Ishikawa (cell line): ENCODE measurements around the gene CNNM1.

ENCODE experiments used
- NFIC ChIP-seq: IDR thresholded peaks from 2 replicates; pipeline ENCODE4 v1.6.1; 2012
- TAF1 ChIP-seq: IDR thresholded peaks from 2 replicates; pipeline ENCODE4 v1.6.1; 2012; ENCODE audit warnings: low read depth, mild to moderate bottlenecking
- TF ChIP-seq, protein P1 (sequence below): IDR thresholded peaks from 2 replicates; pipeline ENCODE4 v1.6.1; 2012; ENCODE audit warnings: low read depth, mild to moderate bottlenecking
- TF ChIP-seq, protein P2 (sequence below): IDR thresholded peaks from 2 replicates; pipeline ENCODE4 v1.6.1; 2012

DNA sequence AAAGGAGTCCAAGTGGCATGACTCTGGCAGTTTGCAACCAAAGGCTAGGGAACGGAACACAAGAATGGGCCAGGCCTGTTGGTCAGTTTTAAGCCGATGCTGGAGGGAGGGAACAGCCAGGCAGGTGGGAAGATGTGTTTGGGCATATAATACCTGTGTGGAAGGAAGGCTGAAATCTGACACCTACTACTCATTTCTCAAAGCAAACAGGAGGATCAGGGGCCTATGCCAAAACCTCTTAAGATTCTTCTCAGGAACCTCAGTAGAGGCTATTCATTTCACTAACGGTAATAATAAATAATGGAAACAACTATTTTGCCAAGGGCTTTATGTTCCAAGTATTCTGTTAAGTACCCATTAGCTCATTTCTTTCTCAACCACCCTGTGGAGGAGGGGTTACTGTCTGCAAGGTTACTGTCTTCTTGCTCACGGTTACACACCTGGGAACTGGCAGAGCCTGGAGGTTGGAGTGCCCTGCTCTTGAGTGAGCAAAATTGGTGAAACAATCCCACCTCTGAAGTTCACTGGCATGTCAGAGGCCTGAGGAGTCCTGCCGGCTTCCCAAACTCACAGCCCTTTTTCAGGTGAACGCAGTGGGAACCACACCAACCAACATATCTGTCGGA, 65.7 kb downstream of the CNNM1 start:
- TF ChIP-seq TAF1 (no peak), NFIC (peak; percentile 73)
- TF ChIP-seq, protein P1, sequence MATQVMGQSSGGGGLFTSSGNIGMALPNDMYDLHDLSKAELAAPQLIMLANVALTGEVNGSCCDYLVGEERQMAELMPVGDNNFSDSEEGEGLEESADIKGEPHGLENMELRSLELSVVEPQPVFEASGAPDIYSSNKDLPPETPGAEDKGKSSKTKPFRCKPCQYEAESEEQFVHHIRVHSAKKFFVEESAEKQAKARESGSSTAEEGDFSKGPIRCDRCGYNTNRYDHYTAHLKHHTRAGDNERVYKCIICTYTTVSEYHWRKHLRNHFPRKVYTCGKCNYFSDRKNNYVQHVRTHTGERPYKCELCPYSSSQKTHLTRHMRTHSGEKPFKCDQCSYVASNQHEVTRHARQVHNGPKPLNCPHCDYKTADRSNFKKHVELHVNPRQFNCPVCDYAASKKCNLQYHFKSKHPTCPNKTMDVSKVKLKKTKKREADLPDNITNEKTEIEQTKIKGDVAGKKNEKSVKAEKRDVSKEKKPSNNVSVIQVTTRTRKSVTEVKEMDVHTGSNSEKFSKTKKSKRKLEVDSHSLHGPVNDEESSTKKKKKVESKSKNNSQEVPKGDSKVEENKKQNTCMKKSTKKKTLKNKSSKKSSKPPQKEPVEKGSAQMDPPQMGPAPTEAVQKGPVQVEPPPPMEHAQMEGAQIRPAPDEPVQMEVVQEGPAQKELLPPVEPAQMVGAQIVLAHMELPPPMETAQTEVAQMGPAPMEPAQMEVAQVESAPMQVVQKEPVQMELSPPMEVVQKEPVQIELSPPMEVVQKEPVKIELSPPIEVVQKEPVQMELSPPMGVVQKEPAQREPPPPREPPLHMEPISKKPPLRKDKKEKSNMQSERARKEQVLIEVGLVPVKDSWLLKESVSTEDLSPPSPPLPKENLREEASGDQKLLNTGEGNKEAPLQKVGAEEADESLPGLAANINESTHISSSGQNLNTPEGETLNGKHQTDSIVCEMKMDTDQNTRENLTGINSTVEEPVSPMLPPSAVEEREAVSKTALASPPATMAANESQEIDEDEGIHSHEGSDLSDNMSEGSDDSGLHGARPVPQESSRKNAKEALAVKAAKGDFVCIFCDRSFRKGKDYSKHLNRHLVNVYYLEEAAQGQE, result no peak
- TF ChIP-seq, protein P2, sequence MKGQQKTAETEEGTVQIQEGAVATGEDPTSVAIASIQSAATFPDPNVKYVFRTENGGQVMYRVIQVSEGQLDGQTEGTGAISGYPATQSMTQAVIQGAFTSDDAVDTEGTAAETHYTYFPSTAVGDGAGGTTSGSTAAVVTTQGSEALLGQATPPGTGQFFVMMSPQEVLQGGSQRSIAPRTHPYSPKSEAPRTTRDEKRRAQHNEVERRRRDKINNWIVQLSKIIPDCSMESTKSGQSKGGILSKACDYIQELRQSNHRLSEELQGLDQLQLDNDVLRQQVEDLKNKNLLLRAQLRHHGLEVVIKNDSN, result no peak
